Neural progenitor cell (in vitro differentiated cells): ENCODE measurements around the gene COG8. TPM values are rescaled to one million over a fixed set of nuclear protein-coding genes. Genes with fewer than 3 reads are reported as not detected.

Experiments
- DNase-seq: peaks from one replicate; pipeline ENCODE4 v3.0.0-alpha.2; 2016; ENCODE audit warnings: low spot score
- H2AFZ ChIP-seq: fragments of 200-600 bp; sonication (generic); replicated peaks from 2 replicates; pipeline ENCODE4 v1.6.1; 2016; ENCODE audit warnings: antibody characterized with exemption
- H3F3A ChIP-seq: fragments of 200-600 bp; sonication (generic); 2 replicates; pipeline ENCODE4 v1.6.1; 2016; ENCODE audit warnings: antibody characterized with exemption, low read depth
- H3K27ac ChIP-seq: fragments of 200-600 bp; sonication (generic); 2 replicates; pipeline ENCODE4 v1.5.1; 2016; ENCODE audit warnings: mild to moderate bottlenecking
- H3K27me3 ChIP-seq: fragments of 200-600 bp; sonication (generic); 2 replicates; pipeline ENCODE4 v1.6.1; 2016; ENCODE audit warnings: mild to moderate bottlenecking, moderate library complexity
- H3K36me3 ChIP-seq: fragments of 200-600 bp; sonication (generic); 2 replicates; pipeline ENCODE4 v1.5.1; 2016
- H3K4me1 ChIP-seq: fragments of 200-600 bp; sonication (generic); 2 replicates; pipeline ENCODE4 v1.6.1; 2016; ENCODE audit warnings: mixed run types
- H3K4me2 ChIP-seq: fragments of 200-600 bp; sonication (generic); 2 replicates; pipeline ENCODE4 v1.6.1; 2016
- H3K4me3 ChIP-seq: fragments of 200-600 bp; sonication (generic); 2 replicates; pipeline ENCODE4 v1.5.1; 2016
- H3K79me2 ChIP-seq: fragments of 200-600 bp; sonication (generic); 2 replicates; pipeline ENCODE4 v1.6.1; 2016; ENCODE audit warnings: low read depth
- H3K9ac ChIP-seq: fragments of 200-600 bp; sonication (generic); 2 replicates; pipeline ENCODE4 v1.6.1; 2016
- H3K9me3 ChIP-seq: fragments of 200-600 bp; sonication (generic); 2 replicates; pipeline ENCODE4 v1.5.1; 2016; ENCODE audit warnings: low read depth
- H4K20me1 ChIP-seq: fragments of 200-600 bp; sonication (generic); 2 replicates; pipeline ENCODE4 v1.6.1; 2016; ENCODE audit warnings: low read depth
- H3K27ac Mint-ChIP-seq: 3 replicates; pipeline ENCODE4 v1.8.0; 2021; ENCODE audit warnings: mixed read lengths
- H3K27me3 Mint-ChIP-seq: 2 replicates; pipeline ENCODE4 v1.8.0; 2022; ENCODE audit warnings: low read depth, mild to moderate bottlenecking, inconsistent platforms, moderate library complexity, mixed read lengths; ENCODE audit not compliant: insufficient read depth
- H3K36me3 Mint-ChIP-seq: 3 replicates; pipeline ENCODE4 v1.8.0; 2021; ENCODE audit warnings: mixed read lengths
- H3K4me1 Mint-ChIP-seq: 3 replicates; pipeline ENCODE4 v1.8.0; 2021; ENCODE audit warnings: mixed read lengths
- H3K4me3 Mint-ChIP-seq: 3 replicates; pipeline ENCODE4 v1.8.0; 2021; ENCODE audit warnings: mild to moderate bottlenecking, moderate library complexity, mixed read lengths
- H3K9me3 Mint-ChIP-seq: 3 replicates; pipeline ENCODE4 v1.8.0; 2020; ENCODE audit warnings: mixed read lengths
- CTCF ChIP-seq: fragments of 200-600 bp; sonication (generic); IDR thresholded peaks from 2 replicates; pipeline ENCODE4 v1.5.1; 2017; ENCODE audit warnings: antibody characterized with exemption, mild to moderate bottlenecking
- EZH2 ChIP-seq: fragments of 200-600 bp; sonication (generic); IDR thresholded peaks from 2 replicates; pipeline ENCODE4 v1.6.1; 2017; ENCODE audit warnings: antibody characterized with exemption, mild to moderate bottlenecking, moderate library complexity
- EZH2phosphoT487 ChIP-seq: fragments of 200-600 bp; sonication (generic); IDR thresholded peaks from 2 replicates; pipeline ENCODE4 v1.6.1; 2017; ENCODE audit warnings: antibody characterized with exemption
- total RNA-seq: library from RNA; depleted of rRNA; stranded (reverse); fragments of >200 nt; gene quantifications from 2 replicates; pipeline ENCODE4 v1.2.3, GENCODE V29; 2015; ENCODE audit warnings: low replicate concordance

The COG8 gene
- total RNA-seq, 1 donor from 2014 or later = 30.3 TPM

DNA sequence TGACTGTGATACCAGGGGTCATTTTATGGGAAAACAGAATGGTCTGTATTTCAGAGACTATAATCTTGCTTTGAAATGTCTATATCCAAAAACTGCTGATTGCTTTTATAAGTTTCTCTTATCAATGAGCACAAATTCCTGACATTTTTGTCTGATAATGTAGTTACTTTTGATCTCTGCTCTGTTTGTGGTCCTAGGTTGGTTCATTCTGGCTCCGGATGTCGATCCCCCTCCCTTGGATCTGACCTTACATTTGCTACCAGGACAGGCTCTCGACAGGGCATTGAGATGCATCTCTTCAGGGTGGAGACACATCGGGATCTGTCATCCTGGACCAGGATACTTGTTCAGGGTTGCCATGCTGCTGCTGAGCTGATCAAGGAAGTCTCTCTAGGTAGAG is 55.5 kb downstream of the COG8 start:
- Mint-ChIP-seq H3K36me3 (peaks cover 7% of the 10 kb centered on the region), H3K4me1 (no peaks in the 10 kb centered on the region), H3K9me3 (peaks cover 4% of the 10 kb centered on the region), H3K27me3 (no peaks in the 10 kb centered on the region), H3K4me3 (no peak overlapping the region), H3K27ac (no peak overlapping the region)
- Histone ChIP-seq H3K4me1 (no peaks in the 10 kb centered on the region), H4K20me1 (no peaks in the 10 kb centered on the region), H3K9me3 (no peaks in the 10 kb centered on the region), H3K79me2 (no peaks in the 10 kb centered on the region), H3K27ac (no peak overlapping the region), H3K4me3 (no peak overlapping the region), H3K36me3 (no peaks in the 10 kb centered on the region), H3K27me3 (no peaks in the 10 kb centered on the region), H3K9ac (no peak overlapping the region), H3K4me2 (no peak overlapping the region), H2AFZ (no peak overlapping the region), H3F3A (peaks cover 4% of the 10 kb centered on the region)
- TF ChIP-seq CTCF = no peak
- no peak for DNase-seq

GRCh38 chr16:69277413-69277812 is 62.0 kb downstream of the COG8 start:
- no peaks in the 10 kb centered on the region for H4K20me1 ChIP-seq
- H3K27ac ChIP-seq = no peak overlapping the region

More at GRCh38 chr16:69277413-69277812, 62.0 kb downstream of the COG8 start:
- Histone ChIP-seq H2AFZ (no peak overlapping the region), H3K9ac (no peak overlapping the region), H3F3A (peaks cover 4% of the 10 kb centered on the region), H3K36me3 (no peaks in the 10 kb centered on the region), H3K4me2 (no peak overlapping the region), H3K4me1 (no peaks in the 10 kb centered on the region), H3K9me3 (no peaks in the 10 kb centered on the region), H3K79me2 (no peaks in the 10 kb centered on the region), H3K27me3 (no peaks in the 10 kb centered on the region), H3K4me3 (no peak overlapping the region)
- Mint-ChIP-seq H3K4me1 (no peaks in the 10 kb centered on the region), H3K36me3 (peaks cover 14% of the 10 kb centered on the region), H3K27ac (no peak overlapping the region), H3K9me3 (peaks cover 4% of the 10 kb centered on the region), H3K4me3 (no peak overlapping the region), H3K27me3 (no peaks in the 10 kb centered on the region)
- DNase-seq = no peak
- TF ChIP-seq EZH2phosphoT487 (no peak), EZH2 (no peak), CTCF (no peak)

Other genes starting within 250 kb of the COG8 start
- gene HAS3, start 233.9 kb downstream of the COG8 start, total RNA-seq = 2.5 and 3.3 TPM in 2 replicates
- 99.8 and 165 TPM in 2 replicates for gene CHTF8, start 207.0 kb downstream of the COG8 start, total RNA-seq
- 13.3 and 15.9 TPM in 2 replicates for gene UTP4, start 206.9 kb downstream of the COG8 start, total RNA-seq
- gene SNTB2, start 152.4 kb downstream of the COG8 start, total RNA-seq = 21.9 and 22.9 TPM in 2 replicates
- gene VPS4A, start 28.2 kb downstream of the COG8 start, total RNA-seq = 21.9 and 35.8 TPM in 2 replicates
- gene PDF, start 9.0 kb downstream of the COG8 start, total RNA-seq = 12.9 and 14.1 TPM in 2 replicates
- gene NIP7, start 208 bp upstream of the COG8 start, total RNA-seq = 17.2 and 23.7 TPM in 2 replicates
- gene TMED6, start 12.2 kb upstream of the COG8 start, total RNA-seq = not detected in 2 replicates
- 26.8 and 57.5 TPM in 2 replicates for gene TERF2, start 46.4 kb upstream of the COG8 start, total RNA-seq
- gene CYB5B, start 85.1 kb upstream of the COG8 start, total RNA-seq = 67.9 and 108 TPM in 2 replicates
- 11.8 and 14.3 TPM in 2 replicates for gene NFAT5, start 226.4 kb upstream of the COG8 start, total RNA-seq